ENCODE data around the gene CCAR1.
"Not testable (repeated sequence)": the region's sequence is repeated elsewhere in the genome, so short reads cannot be mapped to it uniquely, and the experiment has no call there.

Gene CCAR1

DNA sequence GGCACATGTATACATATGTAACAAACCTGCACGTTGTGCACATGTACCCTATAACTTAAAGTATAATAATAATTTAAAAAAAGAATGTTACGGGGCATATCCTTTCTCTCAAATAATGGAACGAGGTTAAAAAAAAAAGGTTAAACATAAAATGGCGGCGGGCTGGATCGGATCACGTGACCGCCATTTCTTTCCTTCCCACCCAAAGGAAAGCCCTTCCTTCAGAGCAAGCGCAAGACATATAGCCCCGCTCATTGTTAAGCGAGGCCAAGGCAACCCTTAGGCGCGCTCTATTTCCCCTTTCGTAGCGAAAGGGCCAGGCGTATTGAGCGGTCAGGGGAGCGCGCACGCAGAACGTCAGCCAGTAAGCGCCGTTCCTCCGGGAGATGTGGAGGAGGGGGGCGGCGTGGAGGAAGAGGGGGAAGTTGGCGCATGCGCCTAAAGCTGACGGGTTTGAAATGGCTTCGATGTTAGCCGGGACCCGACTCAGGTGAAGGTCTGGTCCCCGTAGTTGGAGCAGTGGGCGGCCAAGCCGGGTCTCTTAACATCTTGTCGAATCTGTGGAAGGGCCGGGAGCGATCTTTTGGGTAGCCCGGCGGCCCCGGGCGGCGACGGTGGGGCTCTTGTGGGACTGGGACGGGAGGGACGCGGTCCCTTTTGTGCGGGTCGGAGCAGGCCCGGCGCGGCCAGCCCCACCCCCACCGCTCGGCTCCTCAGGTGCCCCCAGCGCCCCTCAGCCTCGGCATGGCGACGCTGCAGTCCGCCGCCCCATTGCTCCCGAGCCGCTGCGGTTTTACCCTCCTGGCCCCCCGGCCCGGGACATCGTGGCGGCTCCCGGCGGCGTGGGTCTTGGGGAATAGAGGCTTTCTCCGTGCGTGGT is at the start of gene CCAR1:
CCAR1 (plus strand) TSS at position 447 of the 880 bp plus-strand sequence. CDS start 1,266 bp downstream, outside the sequence.
- peaks cover 24 to 38% (median 35%) of the 10 kb centered on the region in 11 experiments for H3K36me3 ChIP-seq
- H3K9ac ChIP-seq: peak within 1 kb of the TSS; percentile 93 to 99 (median 98)
- peaks cover 8 to 11% (median 9%) of the 10 kb centered on the region in 10 experiments for H3K4me1 ChIP-seq
- H3K27me3 ChIP-seq: no peaks in the 10 kb centered on the region
- H4K20me1 ChIP-seq: peaks cover 0 to 15% (median 3%) of the 10 kb centered on the region in 11 experiments; a peak in 6 of 22 replicates
- H3K9me3 ChIP-seq (replicated peaks in 1 of 11): peaks cover 0 to 14% (median 0%) of the 10 kb centered on the region in 11 experiments; a peak in 4 of 22 replicates
- H3K4me2 ChIP-seq: peak within 1 kb of the TSS; percentile 73 to 95 (median 87)
- TF ChIP-seq Cebpa-rat (IDR thresholded peaks at IDR 0.05): no peak
- peak within 1 kb of the TSS; percentile 79 to 98 (median 90) for H3K4me3 ChIP-seq
- peak within 1 kb of the TSS; percentile 89 to 99 (median 98) for H3K27ac ChIP-seq

DNA sequence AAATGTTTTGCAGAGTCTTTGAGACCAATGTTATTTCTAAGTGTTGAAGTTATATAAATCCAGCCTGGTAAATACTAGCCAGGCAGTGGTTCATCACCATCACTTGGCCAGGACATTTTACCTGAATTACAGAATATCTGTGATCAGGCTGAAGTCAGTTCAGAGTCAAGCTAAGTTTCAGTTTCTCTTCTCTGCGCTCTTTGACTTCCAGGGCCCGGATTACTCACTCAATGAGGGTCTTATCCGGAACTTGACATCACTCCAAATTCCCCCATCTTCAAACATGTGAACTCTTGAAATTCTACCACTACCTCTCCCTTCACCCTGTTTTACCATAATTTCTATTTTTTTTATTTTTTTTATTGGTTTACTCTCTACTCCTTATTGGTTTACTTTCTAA is 36.6 kb upstream of the CCAR1 start:
- Histone ChIP-seq H3K9me3 (replicated peaks in 1 of 11) (no peaks in the 10 kb centered on the region), H3K4me3 (no peak overlapping the region), H3K4me2 (no peak overlapping the region), H3K4me1 (no peaks in the 10 kb centered on the region), H3K27ac (no peak overlapping the region), H3K9ac (no peak overlapping the region), H3K36me3 (no peaks in the 10 kb centered on the region), H4K20me1 (no peaks in the 10 kb centered on the region), H3K27me3 (no peaks in the 10 kb centered on the region)
- TF ChIP-seq Cebpa-rat (IDR thresholded peaks at IDR 0.05): no peak

- H3K9ac ChIP-seq: no peak overlapping the region
- no peaks in the 10 kb centered on the region for H3K9me3 ChIP-seq (replicated peaks in 1 of 11)
- no peaks in the 10 kb centered on the region for H3K36me3 ChIP-seq
- H3K4me1 ChIP-seq: no peaks in the 10 kb centered on the region
- H3K27ac ChIP-seq: no peak overlapping the region
- no peak overlapping the region for H3K4me2 ChIP-seq
- H4K20me1 ChIP-seq: no peaks in the 10 kb centered on the region
- TF ChIP-seq Cebpa-rat (IDR thresholded peaks at IDR 0.05): no peak
- H3K27me3 ChIP-seq: no peaks in the 10 kb centered on the region
- no peak overlapping the region for H3K4me3 ChIP-seq
Observed at GRCh38 chr10:68696018-68696417, 25.0 kb upstream of the CCAR1 start.

DNA sequence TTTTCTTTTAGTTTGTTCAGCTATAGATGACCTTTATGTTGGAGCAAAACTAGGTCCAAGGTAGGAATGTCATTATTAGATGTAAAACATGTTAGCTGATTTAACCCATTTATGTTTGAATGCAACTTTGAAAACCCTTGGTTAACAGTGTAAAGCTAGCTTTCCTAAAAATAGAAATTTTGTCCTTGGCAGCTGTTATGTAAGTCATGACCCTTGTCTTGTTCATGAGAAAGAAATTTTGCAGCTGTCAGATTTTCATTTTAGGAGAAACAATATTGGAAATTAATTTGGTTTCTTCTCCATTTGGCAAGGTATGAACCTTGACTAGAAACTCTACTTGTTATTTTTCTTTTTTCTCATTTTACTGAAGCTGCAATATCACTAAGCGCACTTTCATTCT is 23.9 kb upstream of the CCAR1 start:
- no peak for TF ChIP-seq Cebpa-rat (IDR thresholded peaks at IDR 0.05)
- Histone ChIP-seq H3K27me3 (no peaks in the 10 kb centered on the region), H3K9me3 (replicated peaks in 1 of 11) (no peaks in the 10 kb centered on the region), H3K4me3 (no peak overlapping the region), H3K4me1 (no peaks in the 10 kb centered on the region), H3K36me3 (no peaks in the 10 kb centered on the region), H4K20me1 (no peaks in the 10 kb centered on the region), H3K27ac (no peak overlapping the region), H3K4me2 (no peak overlapping the region), H3K9ac (no peak overlapping the region)

DNA sequence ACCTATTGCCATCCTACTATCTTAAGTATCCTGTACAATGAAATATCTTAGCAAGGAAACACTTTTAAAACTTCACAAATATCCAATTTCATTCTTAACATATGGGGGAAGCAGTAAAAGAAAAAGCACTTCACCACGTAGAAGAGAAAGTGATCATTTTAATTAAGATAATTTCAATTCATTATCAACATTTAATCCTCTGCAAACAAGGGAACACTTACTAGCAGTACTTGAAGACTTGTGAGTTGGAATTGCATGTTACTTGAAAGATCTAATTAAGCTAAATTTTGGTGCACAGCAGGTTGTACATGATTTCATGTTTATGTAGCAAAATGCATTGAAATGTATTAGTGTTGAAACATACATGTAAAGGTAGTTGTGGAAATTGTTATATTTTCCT is 20.8 kb upstream of the CCAR1 start:
- H3K4me2 ChIP-seq: no peak overlapping the region
- H3K4me3 ChIP-seq: no peak overlapping the region
- no peaks in the 10 kb centered on the region for H3K4me1 ChIP-seq
- no peaks in the 10 kb centered on the region for H3K9me3 ChIP-seq (replicated peaks in 1 of 11)
- H4K20me1 ChIP-seq: no peaks in the 10 kb centered on the region
- no peak overlapping the region for H3K9ac ChIP-seq
- no peak overlapping the region for H3K27ac ChIP-seq
- no peaks in the 10 kb centered on the region for H3K27me3 ChIP-seq
- TF ChIP-seq Cebpa-rat (IDR thresholded peaks at IDR 0.05): no peak
- H3K36me3 ChIP-seq: no peaks in the 10 kb centered on the region

DNA sequence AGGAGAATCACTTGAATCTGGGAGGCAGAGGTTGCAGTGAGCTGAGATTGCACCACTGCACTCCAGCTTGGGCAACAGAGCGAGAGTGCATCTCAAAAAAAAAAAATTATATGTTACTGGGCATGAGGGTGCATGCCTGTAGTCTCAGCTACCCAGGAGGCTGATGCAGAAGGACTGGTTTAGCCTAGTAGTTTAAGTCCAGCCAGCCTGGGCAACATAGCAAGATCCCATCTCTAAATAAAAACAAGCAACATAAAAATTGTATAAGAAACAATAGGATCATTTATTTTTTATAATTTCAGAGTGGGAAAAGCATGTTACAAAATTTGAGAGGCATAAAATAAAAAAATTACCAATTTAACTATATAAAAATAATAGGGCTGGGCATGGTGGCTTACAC is 15.5 kb upstream of the CCAR1 start:
- H3K27ac ChIP-seq: no peak overlapping the region
- no peaks in the 10 kb centered on the region for H3K4me1 ChIP-seq
- H3K27me3 ChIP-seq: no peaks in the 10 kb centered on the region
- no peaks in the 10 kb centered on the region for H4K20me1 ChIP-seq
- no peaks in the 10 kb centered on the region for H3K36me3 ChIP-seq
- no peak overlapping the region for H3K4me3 ChIP-seq
- no peak overlapping the region for H3K4me2 ChIP-seq
- no peak for TF ChIP-seq Cebpa-rat (IDR thresholded peaks at IDR 0.05)
- H3K9me3 ChIP-seq (replicated peaks in 1 of 11): no peaks in the 10 kb centered on the region
- H3K9ac ChIP-seq: no peak overlapping the region

DNA sequence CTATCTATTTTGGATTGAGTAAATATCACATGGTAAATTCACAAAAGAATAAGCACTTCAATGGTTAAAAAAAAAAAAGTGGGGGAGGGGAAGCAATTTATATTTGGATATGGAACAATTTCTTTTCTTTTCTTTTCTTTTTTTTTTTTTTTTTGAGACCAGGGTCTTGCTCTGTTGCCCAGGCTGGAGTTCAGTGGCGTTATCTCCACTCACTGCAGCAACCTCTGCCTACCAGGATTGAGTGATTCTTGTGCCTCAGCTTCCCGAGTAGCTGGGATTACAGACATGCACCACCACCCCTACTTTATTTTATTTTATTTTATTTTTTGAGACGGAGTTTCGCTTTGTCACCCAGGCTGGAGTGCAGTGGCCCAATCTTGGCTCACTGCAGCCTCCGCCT is 12.1 kb upstream of the CCAR1 start:
- not testable (repeated sequence) for H3K4me2 ChIP-seq, H3K4me3 ChIP-seq

DNA sequence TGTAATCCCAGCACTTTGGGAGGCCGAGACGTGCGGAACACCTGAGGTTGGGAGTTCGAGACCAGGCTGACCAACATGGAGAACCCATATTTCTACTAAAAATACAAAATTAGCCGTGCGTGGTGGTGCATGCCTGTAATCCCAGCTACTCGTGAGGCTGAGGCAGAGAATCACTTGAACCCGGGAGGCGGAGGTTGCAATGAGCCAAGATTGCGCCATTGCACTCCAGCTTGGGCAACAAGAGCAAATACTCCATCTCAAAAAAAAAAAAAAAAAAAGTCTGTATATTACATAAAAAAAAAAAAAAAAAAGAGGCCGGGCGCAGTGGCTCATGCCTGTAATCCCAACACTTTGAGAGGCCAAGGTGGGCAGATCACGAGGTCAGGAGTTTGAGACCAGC is 8.0 kb upstream of the CCAR1 start:
- not testable (repeated sequence) for H3K9me3 ChIP-seq (replicated peaks in 1 of 11); H3K4me1 ChIP-seq; H3K36me3 ChIP-seq; H3K4me3 ChIP-seq; H3K27me3 ChIP-seq; H3K4me2 ChIP-seq; H3K27ac ChIP-seq; H4K20me1 ChIP-seq; H3K9ac ChIP-seq

More for the DNA sequence above, 12.1 kb upstream of the CCAR1 start:
- not testable (repeated sequence) for H3K27ac ChIP-seq; H3K9me3 ChIP-seq (replicated peaks in 1 of 11); H3K9ac ChIP-seq; H3K36me3 ChIP-seq; H3K4me1 ChIP-seq; H3K27me3 ChIP-seq; H4K20me1 ChIP-seq

DNA sequence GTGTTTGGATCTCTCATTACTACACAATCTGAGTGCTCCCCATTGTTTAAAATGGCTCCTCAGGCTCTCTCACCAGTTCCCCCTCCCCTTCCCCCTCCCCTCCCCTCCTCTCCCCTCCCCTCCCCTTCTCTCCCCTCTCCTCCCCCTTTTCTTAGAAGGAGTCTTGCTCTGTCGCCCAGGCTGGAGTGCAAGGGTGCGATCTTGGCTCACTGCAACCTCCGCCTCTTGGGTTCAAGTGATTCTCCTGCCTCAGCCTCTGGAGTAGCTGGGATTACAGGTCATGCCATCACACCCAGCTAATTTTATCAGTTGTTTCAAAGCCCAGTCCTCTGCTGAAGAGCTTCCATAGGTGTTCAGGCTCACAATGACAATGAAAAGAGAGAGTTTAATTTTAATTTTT is 3.6 kb upstream of the CCAR1 start:
- Histone ChIP-seq H3K9ac (no peak overlapping the region), H3K4me1 (peaks cover 3 to 4% (median 4%) of the 10 kb centered on the region in 10 experiments), H3K27ac (no peak overlapping the region), H3K9me3 (replicated peaks in 1 of 11) (peaks cover 0 to 14% (median 0%) of the 10 kb centered on the region in 11 experiments; a peak in 4 of 22 replicates), H4K20me1 (no peaks in the 10 kb centered on the region), H3K27me3 (no peaks in the 10 kb centered on the region), H3K36me3 (peaks cover 0 to 2% (median 0%) of the 10 kb centered on the region in 11 experiments; a peak in 6 of 22 replicates), H3K4me3 (no peak overlapping the region), H3K4me2 (no peak overlapping the region)
- no peak for TF ChIP-seq Cebpa-rat (IDR thresholded peaks at IDR 0.05)

All from BLaER1 treated with 17β-estradiol and CSF1 and Interleukin-3, amounts not matched to agents 10 nM and 100 nM (cell line).